Ectodermal cell (in vitro differentiated cells): ENCODE results near the gene MAP7.

ENCODE experiments used
- H3K27ac ChIP-seq: 2 replicates; pipeline ENCODE4 v1.7.0; 2013; ENCODE audit warnings: mild to moderate bottlenecking, low read depth, low read length; ENCODE audit not compliant: insufficient read depth, poor library complexity, severe bottlenecking
- H3K27me3 ChIP-seq: 2 replicates; pipeline ENCODE4 v1.7.0; 2013; ENCODE audit warnings: mild to moderate bottlenecking, low read length; ENCODE audit not compliant: insufficient read depth, control insufficient read depth, poor library complexity, severe bottlenecking
- H3K36me3 ChIP-seq: one replicate; pipeline ENCODE4 v1.7.0; 2013; ENCODE audit warnings: low read length; ENCODE audit not compliant: control insufficient read depth, insufficient read depth
- H3K4me1 ChIP-seq: one replicate; pipeline ENCODE4 v1.7.0; 2013; ENCODE audit warnings: low read length; ENCODE audit not compliant: control insufficient read depth, insufficient read depth
- H3K4me3 ChIP-seq: 2 replicates; pipeline ENCODE4 v1.7.0; 2013; ENCODE audit warnings: low read depth, low read length, control low read depth; ENCODE audit not compliant: insufficient read depth
- H3K9me3 ChIP-seq: 2 replicates; pipeline ENCODE4 v1.7.0; 2013; ENCODE audit warnings: mild to moderate bottlenecking, low read length, moderate library complexity; ENCODE audit not compliant: control insufficient read depth
- WGBS, 2 experiments: methylation state at CpG; one replicate each; pipeline ENCODE4 v1.1.7; 2013; ENCODE audit warnings: missing lambda C conversion rate in 2 of 2; 5-methylcytosine and 5-hydroxymethylcytosine counted together

MAP7 gene

GRCh38 chr6:136303516-136303915 is 246.7 kb downstream of the MAP7 start:
- WGBS, 2 experiments, result 90 to 91% methylated on average over 2 of the region's 3 CpGs

GRCh38 chr6:136294621-136295020 is 255.6 kb downstream of the MAP7 start:
- H3K27ac ChIP-seq, result no peak overlapping the region
- peaks cover 7% of the 10 kb centered on the region for H3K4me1 ChIP-seq
- no peak overlapping the region for H3K4me3 ChIP-seq
- no peaks in the 10 kb centered on the region for H3K27me3 ChIP-seq
- H3K36me3 ChIP-seq, result no peaks in the 10 kb centered on the region
- H3K9me3 ChIP-seq, result no peaks in the 10 kb centered on the region
- 89 to 93% methylated on average over 3 of the region's 3 CpGs for WGBS, 2 experiments

More at GRCh38 chr6:136303516-136303915, 246.7 kb downstream of the MAP7 start:
- Histone ChIP-seq H3K27ac (no peak overlapping the region), H3K27me3 (no peaks in the 10 kb centered on the region), H3K9me3 (no peaks in the 10 kb centered on the region), H3K4me1 (no peaks in the 10 kb centered on the region), H3K36me3 (no peaks in the 10 kb centered on the region), H3K4me3 (no peak overlapping the region)
